NOMO-1 (cell line): ENCODE data around the gene SDF2L1.
A peak's percentile ranks its signal among the peaks of the same experiment; 100 is the strongest.

ENCODE experiments used
- DNase-seq, 2 experiments: peaks; one replicate each; lab custom pipeline; 2025; ENCODE audit not compliant: unreplicated experiment in 2 of 2; lab: John Stamatoyannopoulos, UW

Gene SDF2L1

DNA sequence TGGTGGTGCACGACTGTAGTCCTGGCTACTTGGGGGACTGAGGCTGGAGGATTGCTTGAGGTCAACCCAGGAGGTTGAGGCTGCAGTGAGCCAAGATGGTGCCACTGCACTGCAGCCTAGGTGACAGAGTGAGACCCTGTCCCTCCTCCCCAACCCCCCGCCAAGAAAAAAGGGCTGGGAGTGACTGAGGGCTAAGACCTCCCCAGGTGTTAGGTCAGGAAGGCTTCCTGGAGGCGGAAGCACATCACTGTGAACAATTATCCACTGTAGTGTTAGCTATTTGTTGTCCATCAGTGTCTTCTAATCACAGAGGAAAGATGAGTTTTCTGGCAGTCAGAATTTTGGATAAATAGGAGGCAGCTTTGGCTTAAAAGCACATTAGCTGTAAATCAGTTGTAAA, 21.1 kb upstream of the SDF2L1 start:
- no peak for DNase-seq

DNA sequence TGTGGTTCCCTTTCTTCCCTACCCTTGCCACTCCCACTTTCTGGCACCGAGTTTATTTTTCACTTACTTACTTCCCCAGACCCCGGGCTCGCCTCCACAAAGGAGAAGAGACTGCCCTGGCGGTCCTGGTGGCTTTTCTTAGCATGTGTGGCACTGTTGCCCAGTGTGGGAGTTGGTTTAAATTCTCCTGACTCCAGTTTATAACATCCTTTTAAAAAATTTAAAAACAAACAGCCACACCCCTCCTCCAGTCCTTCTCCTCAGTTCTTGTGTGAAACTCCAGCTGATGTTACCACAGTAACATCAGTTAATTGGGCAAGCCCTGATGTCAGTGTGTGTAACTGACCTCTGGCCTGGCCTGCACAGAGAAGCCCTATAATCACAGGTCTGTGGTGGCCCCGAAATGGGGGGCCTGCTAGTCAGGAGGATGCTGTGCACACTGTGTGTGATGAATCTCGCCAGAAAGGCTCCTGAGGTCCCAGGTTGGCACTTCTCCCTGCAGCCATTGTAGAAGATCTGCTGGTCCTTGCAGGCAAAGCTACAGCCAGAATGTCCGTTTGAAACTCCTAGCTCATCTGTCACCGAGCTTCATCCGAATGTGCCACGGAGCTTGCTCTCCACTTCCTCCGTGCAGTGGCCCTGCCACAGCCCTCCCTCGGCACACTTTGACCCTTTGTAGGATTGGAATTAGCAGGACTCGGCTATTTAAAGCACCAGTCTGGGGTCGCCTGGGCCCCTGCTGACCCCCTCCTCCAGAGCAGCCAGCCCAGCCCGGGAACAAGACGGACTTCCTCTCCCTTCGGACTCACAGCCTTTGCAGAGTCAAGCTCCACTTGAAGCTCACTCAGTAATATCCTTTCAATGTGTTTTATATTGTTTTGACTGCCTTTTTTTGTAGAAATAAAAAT, 19.8 kb upstream of the SDF2L1 start:
- peak; percentile 31 to 56 for DNase-seq

DNA sequence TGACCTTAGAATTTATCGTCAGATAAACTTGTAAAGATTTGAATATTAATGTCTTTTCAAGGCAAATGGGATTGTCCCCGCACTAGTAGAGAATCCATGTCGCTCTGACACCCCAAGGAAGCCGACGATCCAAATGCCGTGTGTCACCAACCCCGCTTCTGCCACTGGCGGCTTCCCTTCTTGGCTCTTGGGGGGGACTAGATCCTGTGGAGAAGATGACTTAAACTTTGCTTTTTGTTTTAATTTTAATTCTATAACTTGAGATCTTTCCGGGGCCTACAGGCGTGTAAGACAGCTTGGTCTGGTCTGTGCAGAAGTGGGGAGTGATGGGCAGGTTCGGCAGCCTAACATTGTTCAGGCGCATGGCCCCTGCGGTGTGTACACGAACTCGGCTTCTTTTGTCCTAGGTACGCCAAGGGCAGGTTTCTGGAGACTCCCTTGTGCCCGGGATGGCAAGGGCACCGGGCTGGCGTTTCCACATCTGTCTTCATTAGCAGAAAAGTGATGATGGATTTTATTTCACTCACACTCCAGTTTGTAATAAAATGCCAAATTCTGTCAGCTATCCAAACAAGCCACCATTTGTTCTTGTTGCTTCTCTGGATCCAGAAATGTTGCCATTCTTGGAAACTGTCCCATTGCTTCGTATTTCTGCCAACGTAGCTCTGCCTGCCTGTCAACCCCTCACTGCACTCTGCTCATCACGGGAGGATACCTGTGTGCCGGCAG, 19.0 kb upstream of the SDF2L1 start:
- DNase-seq: no peak

DNA sequence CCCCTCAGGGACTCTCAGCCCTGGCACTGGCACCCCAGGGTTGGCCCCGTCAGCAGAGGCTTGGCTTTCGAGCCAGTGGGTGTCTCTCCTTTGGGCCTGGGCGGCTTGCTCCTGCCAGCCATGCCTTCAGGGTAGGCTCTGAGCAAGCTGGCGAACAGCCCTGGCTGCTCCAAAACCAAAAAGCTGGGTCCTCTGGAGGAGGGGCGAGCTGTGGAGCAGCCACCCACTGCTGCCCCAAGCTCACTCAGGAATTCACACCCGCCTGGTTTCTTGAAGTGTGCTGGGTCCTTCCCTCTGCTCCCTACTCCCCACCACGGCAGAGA, 18.5 kb upstream of the SDF2L1 start:
- DNase-seq: no peak

DNA sequence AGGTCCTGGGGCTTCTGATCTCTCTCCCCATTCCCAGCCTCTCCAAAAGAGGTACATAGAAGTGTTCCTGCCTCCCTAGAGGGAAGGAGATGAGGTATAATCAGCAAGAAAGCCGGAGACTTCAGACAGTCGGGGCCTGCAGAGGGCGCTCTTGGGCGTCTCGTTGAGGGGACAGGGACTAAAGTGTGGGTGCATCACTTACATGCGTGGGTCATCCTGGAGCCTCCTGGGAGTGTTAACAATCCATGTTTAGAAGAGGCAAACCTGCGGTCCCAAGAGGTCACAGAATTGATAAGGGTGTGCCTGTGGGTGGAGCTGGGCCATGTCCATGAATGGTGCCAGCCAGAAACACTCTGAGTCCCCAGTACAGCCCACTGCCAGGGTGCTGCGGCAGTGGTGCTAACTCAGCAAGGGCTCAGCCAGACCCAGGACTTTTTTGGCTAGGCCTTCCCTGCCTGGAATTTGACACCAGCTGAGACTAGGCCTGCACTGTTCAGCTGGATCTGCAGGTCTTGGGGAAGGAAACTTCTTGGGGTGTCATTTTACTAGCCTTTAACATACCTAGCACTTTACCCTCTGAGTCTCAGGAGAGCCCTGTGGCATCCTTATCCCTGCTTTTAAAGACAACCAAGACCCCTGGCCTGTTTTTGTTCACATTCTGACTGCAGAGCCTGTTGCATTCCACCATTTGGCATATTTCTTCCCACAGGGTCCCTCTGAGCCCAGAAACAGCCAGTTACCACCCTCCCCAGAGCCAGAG, 17.8 kb upstream of the SDF2L1 start:
- DNase-seq: no peak

DNA sequence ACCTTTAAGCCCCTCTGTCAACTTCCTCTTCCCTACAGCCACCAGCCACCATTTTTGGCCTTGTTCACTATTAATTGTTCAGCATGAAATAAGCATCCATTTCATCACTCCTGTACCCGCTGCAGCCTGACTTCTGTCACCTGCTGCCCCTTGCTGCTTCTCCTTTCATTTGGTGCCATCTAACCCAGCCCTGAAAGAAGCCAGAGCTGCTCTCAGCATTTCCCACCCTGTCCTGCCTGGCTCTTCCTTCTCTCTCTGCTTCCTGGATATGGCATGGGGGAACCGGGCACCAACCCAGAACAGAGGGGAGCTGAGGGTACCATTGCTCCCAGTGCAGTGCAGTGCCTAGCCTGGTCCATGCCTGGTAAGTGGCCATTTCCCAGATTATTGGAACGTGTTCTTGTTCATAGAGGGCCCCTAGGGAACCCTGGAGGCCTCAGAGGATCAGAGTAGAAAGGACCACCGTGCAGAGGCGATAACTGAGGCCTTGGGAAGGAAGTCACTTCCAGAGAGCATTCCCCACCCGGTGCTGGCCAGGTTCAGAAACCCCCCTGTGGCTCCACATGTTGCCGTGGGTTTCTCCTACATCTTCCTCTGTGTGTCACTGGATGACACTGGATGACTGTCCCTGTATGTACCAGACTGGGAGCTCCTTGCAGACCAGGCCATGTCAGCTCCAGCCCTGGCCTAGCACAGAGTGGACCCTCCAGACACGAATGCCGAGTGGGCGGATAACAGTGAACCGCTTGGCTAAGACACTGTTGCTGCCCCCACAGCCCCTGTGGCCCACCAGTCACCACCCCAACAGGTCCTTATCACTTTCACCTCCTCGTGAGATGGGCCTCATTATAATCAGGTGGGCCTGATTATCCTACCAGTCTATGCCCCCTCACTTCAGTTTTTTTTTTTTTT, 17.0 kb upstream of the SDF2L1 start:
- DNase-seq: peak; percentile 33 to 45

DNA sequence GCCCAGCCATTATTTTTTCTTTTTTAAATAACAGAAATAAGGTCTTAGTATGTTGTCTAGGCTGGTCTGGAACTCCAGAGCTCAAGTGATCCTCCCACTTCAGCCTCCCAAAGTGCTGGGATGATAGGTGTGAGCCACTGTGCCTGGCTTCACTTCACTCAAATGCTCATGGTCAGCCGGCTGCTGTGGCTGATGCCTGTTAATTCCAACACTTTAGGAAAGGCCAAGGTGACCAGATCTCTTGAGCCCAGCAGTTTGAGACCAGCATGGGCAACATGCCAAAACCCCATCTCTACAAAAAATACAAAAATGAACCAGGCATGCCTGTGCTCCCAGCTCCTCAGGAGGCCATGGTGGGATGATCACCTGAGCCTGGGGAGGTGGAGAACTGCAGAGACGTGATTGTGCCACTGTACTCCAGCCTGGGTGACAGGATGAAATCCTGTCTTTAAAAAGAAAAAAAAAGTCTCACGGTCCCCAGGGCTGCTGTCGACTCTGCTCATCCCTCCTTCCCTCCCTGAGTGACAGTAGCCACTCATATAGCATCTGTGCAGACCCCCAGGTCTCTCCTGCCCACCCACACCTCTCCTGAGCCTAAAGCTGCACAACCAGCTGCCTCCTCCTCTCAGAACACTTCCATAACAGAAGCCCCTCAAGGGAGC, 15.9 kb upstream of the SDF2L1 start:
- DNase-seq: no peak

DNA sequence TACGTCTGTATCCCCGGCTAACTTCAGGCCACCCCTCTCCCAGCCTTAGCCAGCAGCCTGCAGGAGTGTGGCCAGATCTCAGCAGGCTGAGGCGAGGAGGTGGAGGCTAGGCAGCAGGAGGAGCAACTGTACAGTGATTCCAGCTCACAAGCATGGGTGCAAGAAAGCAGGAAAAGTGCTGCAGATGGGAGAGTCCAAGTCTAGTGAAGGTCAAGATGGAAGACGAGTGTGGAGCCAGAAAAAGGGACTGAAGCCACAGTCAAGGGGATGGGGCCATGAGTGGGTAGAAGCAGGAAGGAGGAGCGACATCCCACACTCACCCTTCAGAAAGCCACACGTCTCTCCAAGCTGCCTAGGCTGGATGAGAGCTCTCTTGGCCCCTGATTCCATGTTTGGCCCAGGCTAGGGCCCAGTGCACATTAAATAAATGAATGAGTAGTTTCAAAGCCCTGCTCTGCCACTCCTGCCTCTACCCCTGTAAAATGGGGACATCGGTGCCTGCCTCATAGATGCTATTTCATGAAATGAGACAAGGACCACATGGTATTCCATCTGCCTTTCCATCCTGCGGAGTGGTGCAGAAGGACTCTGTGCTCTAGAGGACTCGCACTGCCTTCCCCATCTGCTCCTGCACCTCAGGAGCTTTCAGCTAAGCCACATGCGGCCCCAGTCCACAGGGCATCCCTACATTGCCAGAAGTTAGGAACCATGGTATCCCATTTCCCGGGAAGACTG, 15.2 kb upstream of the SDF2L1 start:
- no peak for DNase-seq

DNA sequence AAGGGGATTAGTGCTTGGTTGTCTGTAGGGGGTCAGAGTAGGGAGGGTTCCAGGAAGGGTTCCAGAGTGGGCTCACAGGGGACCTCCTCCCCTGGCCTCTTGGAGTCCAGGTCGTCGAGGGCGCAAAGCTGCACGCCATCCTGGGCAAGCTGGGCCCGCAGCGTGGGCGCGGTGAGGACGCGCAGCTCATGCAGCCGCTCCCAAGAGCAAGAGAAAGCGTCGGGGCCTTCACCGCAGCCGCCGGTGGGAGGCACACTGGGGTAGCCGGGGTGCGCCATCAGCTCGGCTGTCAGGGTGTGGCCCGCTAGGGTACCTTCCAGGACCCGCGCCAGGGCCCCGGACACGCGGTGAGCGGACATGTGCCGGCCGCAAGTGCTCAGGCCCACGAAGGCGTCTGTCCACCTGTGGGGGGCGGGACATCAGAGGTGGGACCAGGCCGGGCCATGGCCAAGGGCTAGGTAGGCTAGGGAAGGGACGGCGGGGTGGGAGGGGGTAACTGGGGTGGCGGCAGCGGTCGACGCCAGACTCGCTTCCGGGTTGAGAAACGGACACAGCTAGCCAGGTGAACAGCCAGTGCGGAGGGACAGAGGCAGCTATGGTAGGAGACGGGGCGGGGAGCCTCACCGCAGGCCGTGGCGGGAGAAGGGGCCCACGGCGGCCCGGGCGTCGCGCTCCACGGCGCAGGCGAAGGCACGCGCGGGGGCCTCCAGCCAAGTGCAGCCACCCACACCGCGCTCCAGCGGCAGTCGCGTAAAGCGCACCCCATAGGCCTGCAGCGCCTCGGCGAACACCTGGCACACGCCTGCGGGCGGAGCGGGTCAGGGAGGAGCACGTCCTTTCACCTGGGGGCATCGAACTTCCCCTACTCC, 13.5 kb upstream of the SDF2L1 start:
- no peak for DNase-seq

DNA sequence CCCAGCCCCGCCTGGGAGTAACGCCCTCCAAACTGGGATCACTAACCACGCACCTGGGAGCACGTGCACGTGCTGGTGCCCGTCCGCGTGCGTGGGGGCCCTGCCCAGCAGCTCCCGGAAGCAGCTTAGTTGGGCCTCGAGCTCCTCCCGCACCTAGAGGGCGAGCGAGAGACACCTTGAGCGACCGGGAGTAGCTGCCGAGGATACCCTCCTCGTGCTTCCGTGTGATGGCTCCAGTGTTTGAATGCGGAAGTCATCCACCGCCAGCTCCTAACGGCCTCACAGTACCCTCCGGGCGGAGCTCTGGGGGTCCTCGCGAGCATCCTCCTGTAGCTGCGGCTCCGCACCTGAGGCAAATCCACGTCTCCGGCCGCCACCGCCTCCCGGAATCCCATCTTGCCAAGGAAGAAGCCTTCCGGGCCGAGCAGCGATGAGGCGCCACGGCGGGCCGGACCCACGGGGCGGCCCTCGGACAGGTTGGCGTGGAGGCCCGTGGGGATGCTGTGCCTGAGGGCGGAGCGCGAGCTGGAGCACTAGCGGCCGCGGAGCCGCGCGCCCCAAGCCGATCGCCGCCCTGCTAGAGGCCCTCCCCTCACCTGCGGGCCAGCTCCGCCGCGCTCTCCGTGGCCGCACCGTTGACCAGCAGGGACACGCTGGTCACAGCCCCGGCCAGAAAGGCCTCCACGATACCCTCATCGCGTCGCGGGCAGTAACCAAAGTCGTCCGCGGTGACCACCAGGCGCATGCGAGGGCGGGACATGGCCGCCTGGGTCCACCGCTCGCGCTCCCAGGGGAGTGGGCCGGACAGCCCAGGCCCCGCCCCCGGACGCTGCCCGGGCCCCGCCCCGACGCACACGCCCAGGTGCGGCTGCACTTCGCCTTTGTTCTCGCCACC, 12.6 kb upstream of the SDF2L1 start, which contains the start of gene YDJC:
YDJC (minus strand) TSS at position 768 of the 895 bp plus-strand sequence; CDS start at position 760, 8 bp downstream.
- DNase-seq: peak; percentile 95 to 97

DNA sequence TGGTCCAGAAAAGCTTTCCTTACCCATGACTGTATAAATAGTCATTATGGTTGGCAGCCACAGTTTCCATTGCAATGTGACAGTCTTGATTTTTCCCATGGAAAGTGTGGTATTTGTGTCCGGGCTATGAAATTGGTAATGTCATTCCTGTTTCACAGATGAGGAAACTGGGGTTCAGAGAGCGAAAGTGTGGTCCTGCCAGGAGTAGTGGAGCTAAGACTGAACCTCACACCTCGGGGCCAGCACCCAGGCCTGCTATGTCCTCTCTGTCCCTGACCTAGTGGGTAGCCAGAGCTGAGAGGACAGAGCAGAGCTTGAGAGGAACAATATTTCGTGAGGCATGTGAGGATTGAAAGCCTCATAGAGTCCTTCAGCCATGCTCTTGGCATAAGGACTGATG, 11.1 kb upstream of the SDF2L1 start:
- no peak for DNase-seq

DNA sequence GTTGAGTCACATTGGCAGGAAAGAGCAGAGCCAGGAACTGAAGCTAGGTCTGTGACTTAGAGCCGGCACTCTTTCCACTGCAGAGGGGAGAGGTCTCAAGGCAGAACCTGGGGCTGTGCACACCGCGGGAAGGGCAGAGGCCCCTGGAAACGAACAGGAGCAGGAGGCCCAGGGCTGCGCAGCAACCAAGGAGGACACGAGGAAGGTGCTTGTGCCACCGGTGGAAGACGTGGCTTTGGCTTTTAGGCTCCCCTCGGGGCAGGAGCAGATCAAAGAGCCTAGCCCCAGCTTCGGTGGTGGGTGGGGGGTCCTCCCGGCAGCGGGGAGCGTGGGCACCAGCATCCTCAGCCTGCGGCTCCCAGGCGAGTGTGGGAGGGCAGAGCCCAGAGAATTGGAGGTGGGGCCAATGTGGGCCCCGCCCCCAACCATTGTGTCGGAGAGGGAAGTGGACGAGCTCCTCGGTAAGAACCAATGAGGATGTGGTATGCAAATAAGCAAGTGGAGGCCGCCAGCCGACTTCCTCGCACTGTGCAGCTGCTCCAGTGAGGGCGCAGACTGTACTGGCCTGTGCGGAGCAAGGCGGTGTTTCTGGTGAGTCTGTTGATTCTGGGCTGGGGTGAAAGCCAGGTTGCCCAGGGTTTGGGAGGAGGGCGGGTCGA, 9.7 kb upstream of the SDF2L1 start, which contains the start of gene CCDC116:
CCDC116 (plus strand) TSS at position 524 of the 659 bp plus-strand sequence. CDS start 422 bp downstream, outside the sequence.
- DNase-seq: peak; percentile 85 to 90

DNA sequence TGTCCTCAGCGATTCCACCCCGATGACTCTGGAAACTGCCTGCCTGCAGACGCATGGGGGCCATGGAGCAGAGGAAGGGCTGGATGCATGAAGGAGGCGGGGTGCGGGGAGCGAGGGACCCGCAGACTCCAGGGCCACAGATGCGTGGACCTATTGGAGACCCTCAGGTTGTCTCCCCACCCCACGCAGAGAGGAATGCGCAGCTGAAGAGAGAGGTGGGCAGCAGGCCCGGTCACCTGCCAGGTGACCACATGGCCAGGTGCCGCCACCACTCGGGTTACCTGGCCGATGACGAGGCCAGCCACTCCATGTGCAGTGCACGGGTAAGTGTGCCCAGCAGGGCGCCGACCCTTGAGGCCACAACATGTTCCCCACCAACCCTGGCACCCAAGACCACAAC, 9.2 kb upstream of the SDF2L1 start:
- DNase-seq: no peak

DNA sequence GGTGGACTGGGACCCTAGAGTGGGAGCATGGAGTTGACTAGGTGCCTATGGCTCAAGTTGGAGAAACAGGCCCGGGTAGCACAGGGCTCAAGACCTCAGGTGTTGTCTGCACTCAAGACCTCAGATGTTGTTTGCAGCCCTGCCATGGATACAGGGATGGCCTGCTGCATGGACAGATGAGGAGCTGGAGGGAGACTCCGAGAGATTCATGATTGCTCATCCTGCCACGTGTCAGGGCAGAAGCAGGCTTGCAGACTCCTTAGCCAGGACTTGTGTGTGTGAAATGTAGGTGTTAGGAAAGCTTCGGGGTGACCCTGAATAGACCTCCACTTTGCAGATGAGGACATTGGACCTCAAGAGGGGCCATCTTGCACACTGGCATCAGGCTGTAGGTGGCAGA, 8.6 kb upstream of the SDF2L1 start:
- no peak for DNase-seq

DNA sequence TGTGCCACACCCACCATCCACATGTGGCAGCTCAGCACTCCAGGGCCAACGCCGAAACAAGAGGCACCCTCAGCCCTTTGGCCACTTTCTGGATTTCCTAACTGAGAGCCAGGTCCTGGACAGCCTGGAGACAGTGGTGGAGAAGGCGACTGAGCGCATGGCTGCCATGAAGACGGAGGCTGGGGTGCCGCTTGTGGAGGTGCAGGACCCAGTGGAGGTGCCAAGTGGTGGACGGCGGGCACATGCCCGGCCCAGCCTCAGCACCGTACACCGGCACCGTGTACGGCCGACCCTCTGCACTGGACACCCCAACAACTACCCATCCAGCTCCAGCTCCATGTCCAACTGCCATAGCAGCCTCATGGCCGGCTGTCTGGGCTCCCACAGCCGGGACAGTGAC, 8.0 kb upstream of the SDF2L1 start:
- DNase-seq: no peak

DNA sequence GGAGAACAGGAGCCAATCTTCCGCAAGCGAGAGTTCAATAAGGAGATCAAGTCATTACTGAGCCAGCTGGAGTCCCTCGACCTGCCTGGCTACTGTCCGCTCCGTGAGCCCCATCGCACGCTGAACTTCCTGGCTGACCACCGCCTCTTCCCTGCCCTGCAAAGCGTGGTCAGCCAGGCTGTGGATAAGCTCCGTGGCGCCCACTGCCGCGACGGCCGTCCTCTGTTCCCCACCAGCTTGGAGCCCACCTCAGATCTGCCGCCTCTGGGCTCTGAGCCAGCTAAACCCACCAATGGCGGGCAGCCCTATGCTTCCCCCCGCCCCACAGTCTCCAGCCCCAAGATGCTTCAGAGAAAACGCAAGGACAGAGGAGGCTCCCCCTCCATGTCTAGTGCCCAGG, 7.3 kb upstream of the SDF2L1 start:
- no peak for DNase-seq
